ENCODE measurements around the gene NDUFAF3.

DNA sequence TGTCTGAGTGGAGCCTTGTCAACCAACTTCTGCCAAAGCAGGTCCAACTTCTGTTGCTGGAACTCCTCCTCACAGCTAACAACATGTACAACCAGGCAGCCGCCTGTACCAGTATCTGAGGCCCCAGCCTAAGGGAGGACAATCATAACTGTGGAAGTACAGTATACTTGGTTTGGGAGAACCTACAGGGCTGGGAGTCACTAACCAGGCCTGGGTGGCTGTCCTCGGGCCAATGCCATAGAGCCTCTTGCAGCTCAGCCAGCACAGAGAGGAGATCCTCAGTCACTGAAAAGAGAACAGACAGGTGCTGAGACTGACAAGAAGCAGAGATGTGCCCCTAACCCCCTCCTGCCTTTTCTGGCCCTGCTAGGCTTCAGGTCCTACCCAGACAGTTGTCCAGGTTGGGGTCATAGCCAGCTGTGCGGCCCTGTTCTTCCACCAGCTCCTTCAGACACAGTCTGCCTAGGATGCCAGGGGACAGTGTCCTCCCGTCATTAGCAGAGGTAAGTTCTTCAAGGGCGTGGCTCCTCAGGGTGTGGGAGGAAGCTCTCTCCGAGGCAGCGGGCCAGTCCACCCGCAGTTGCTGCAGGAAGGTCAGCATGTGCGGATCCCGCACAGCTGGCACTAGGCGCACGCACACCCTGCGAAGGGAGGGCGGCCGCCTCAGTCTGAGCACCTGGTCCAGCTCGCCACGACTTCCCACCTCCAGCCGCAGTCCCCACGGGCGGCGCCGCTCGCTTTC, 4.5 kb upstream of the NDUFAF3 start:
- TF ChIP-seq, protein P1, sequence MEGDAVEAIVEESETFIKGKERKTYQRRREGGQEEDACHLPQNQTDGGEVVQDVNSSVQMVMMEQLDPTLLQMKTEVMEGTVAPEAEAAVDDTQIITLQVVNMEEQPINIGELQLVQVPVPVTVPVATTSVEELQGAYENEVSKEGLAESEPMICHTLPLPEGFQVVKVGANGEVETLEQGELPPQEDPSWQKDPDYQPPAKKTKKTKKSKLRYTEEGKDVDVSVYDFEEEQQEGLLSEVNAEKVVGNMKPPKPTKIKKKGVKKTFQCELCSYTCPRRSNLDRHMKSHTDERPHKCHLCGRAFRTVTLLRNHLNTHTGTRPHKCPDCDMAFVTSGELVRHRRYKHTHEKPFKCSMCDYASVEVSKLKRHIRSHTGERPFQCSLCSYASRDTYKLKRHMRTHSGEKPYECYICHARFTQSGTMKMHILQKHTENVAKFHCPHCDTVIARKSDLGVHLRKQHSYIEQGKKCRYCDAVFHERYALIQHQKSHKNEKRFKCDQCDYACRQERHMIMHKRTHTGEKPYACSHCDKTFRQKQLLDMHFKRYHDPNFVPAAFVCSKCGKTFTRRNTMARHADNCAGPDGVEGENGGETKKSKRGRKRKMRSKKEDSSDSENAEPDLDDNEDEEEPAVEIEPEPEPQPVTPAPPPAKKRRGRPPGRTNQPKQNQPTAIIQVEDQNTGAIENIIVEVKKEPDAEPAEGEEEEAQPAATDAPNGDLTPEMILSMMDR (conservative IDR thresholded peaks at IDR 0.05 in 1 of 2, IDR thresholded peaks at IDR 0.05 in 1 of 2; ENCODE audit: low read depth in 1 of 2, low read length in 2 of 2): no peak
- no peak for TF ChIP-seq EZH2 (IDR thresholded peaks at IDR 0.05; ENCODE audit: low read length, missing control alignments)
